OCI-LY7 (cell line): ENCODE results near the gene NOXO1. TPM values are rescaled to one million over a fixed set of nuclear protein-coding genes. Genes with fewer than 3 reads are reported as not detected.

Source experiments
- BruUV-seq: library from RNA; stranded (reverse); fragments of 400-500 nt; replicated peaks from 2 replicates; lab custom pipeline; 2021; lab: Mats Ljungman, UMichigan
- CTCF ChIA-PET: fragments of 300-600 bp; sonication (Branson Sonifier 250); formaldehyde crosslinking; loops from one replicate; lab custom pipeline; 2022; ENCODE audit warnings: antibody characterized with exemption; ENCODE audit not compliant: unreplicated experiment; lab: Charles Lee
- POLR2A ChIA-PET: fragments of 300-600 bp; sonication (Branson Sonifier 250); formaldehyde crosslinking; loops from one replicate; lab custom pipeline; 2022; ENCODE audit warnings: antibody characterized with exemption; lab: Charles Lee
- DNase-seq: peaks from one replicate; pipeline ENCODE4 v3.0.0-alpha.2; 2015; ENCODE audit warnings: low spot score
- H2AFZ ChIP-seq: fragments of 200-600 bp; sonication (generic), shearing (Covaris generic); 2 replicates; pipeline ENCODE4 v1.6.1; 2014; ENCODE audit warnings: mild to moderate bottlenecking, antibody characterized with exemption, low read length, moderate library complexity
- H3K27ac ChIP-seq: fragments of 200-600 bp; sonication (generic); 2 replicates; pipeline ENCODE4 v1.5.1; 2014; ENCODE audit warnings: mixed run types, low read depth, mild to moderate bottlenecking, moderate library complexity, low read length, inconsistent platforms; ENCODE audit not compliant: poor library complexity, severe bottlenecking
- H3K36me3 ChIP-seq: fragments of 200-600 bp; sonication (generic); 2 replicates; pipeline ENCODE4 v1.6.1; 2014; ENCODE audit warnings: mild to moderate bottlenecking, antibody characterized with exemption, low read length, moderate library complexity, mixed read lengths; ENCODE audit not compliant: insufficient read depth
- H3K4me1 ChIP-seq: fragments of 200-600 bp; sonication (generic); 2 replicates; pipeline ENCODE4 v1.5.1; 2014; ENCODE audit warnings: mild to moderate bottlenecking, low read length; ENCODE audit not compliant: insufficient read depth, poor library complexity, severe bottlenecking
- H3K4me2 ChIP-seq: fragments of 200-600 bp; sonication (generic); 2 replicates; pipeline ENCODE4 v1.6.1; 2014; ENCODE audit warnings: mild to moderate bottlenecking, low read length
- H3K4me3 ChIP-seq: fragments of 200-600 bp; sonication (generic); 2 replicates; pipeline ENCODE4 v1.5.1; 2014; ENCODE audit warnings: mild to moderate bottlenecking, low read depth, low read length; ENCODE audit not compliant: poor library complexity, severe bottlenecking
- H3K79me2 ChIP-seq: fragments of 200-600 bp; sonication (generic); 2 replicates; pipeline ENCODE4 v1.6.1; 2016; ENCODE audit warnings: low read depth, mild to moderate bottlenecking, low read length, moderate library complexity, mixed read lengths; ENCODE audit not compliant: insufficient read depth
- H3K9me2 ChIP-seq: fragments of 200-600 bp; sonication (generic); 2 replicates; pipeline ENCODE4 v1.6.1; 2016; ENCODE audit warnings: mild to moderate bottlenecking, low read length, mixed read lengths; ENCODE audit not compliant: insufficient read depth
- H3K9me3 ChIP-seq: fragments of 200-600 bp; sonication (generic); 2 replicates; pipeline ENCODE4 v1.6.1; 2014; ENCODE audit warnings: mild to moderate bottlenecking, mixed run types, low read length, mixed read lengths
- H4K20me1 ChIP-seq: fragments of 200-600 bp; sonication (generic); 2 replicates; pipeline ENCODE4 v1.6.1; 2014; ENCODE audit warnings: mild to moderate bottlenecking, antibody characterized with exemption, low read length, moderate library complexity, mixed read lengths; ENCODE audit not compliant: insufficient read depth
- EZH2phosphoT487 ChIP-seq: fragments of 200-600 bp; sonication (generic); IDR thresholded peaks from 2 replicates; pipeline ENCODE4 v1.6.1; 2018; ENCODE audit warnings: low read depth, borderline replicate concordance, mild to moderate bottlenecking, mixed run types, antibody characterized with exemption, low read length, moderate library complexity, mixed read lengths
- intact Hi-C: fragments of 100-400 bp; cut with micrococcal nuclease; formaldehyde crosslinking; loops from one replicate; pipeline ENCODE4 v1.10.0; 2022; ENCODE audit not compliant: unreplicated experiment
- total RNA-seq, 2 experiments: library from RNA; depleted of rRNA in 1 of 2; stranded (reverse); fragments of >200 nt in 1 of 2; shearing (Covaris generic) in 1 of 2; gene quantifications; 2 replicates each; pipeline ENCODE4 v1.2.3, GENCODE V29; 2014 to 2022
- TF ChIP-seq, protein P1 (sequence below): fragments of 200-600 bp; sonication (generic); conservative IDR thresholded peaks from 2 replicates; pipeline ENCODE4 v1.5.1; 2014; ENCODE audit warnings: mild to moderate bottlenecking, antibody characterized with exemption, low read length, moderate library complexity, mixed read lengths

Gene NOXO1
- total RNA-seq, 2 experiments from 2014 or later = 0.22 to 0.30 TPM

DNA sequence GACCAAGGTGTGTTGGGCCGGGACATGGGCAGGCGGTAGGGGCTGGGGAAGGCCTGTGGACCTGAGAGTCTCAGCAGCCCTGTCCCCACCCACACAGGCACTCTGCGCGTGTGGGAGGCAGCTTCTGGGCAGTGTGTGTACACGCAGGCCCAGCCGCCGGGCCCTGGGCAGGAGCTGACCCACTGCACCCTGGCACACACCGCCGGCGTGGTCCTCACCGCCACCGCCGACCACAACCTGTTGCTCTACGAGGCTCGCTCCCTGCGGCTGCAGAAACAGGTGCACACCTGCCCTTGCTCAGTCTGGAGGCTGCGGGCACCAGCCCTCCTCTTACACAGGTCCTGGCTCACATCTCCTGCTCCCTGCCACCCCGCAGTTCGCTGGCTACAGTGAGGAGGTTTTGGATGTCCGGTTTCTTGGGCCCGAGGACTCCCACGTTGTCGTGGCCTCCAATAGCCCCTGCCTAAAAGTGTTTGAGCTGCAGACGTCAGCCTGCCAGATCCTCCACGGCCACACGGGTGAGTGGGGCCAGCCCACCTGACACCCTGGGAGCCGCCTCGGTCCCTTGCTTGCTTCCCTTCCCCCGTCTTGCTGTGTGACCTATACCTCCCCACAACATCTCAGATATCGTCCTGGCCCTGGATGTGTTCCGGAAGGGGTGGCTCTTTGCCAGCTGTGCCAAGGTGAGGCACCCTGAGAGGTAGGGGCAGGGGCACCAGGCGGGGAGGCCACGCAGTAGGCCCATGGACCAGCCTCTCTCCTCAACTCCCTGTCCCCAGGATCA is 5.6 kb downstream of the NOXO1 start:
- no peak for DNase-seq
- H3K4me1 ChIP-seq = peaks cover 12% of the 10 kb centered on the region
- no peak for TF ChIP-seq EZH2phosphoT487
- TF ChIP-seq, protein P1, sequence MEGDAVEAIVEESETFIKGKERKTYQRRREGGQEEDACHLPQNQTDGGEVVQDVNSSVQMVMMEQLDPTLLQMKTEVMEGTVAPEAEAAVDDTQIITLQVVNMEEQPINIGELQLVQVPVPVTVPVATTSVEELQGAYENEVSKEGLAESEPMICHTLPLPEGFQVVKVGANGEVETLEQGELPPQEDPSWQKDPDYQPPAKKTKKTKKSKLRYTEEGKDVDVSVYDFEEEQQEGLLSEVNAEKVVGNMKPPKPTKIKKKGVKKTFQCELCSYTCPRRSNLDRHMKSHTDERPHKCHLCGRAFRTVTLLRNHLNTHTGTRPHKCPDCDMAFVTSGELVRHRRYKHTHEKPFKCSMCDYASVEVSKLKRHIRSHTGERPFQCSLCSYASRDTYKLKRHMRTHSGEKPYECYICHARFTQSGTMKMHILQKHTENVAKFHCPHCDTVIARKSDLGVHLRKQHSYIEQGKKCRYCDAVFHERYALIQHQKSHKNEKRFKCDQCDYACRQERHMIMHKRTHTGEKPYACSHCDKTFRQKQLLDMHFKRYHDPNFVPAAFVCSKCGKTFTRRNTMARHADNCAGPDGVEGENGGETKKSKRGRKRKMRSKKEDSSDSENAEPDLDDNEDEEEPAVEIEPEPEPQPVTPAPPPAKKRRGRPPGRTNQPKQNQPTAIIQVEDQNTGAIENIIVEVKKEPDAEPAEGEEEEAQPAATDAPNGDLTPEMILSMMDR = no peak
- H3K79me2 ChIP-seq = peaks cover 28% of the 10 kb centered on the region
- H4K20me1 ChIP-seq = no peaks in the 10 kb centered on the region
- no TSS peak for BruUV-seq
- intact Hi-C loops = no loop called here
- no peaks in the 10 kb centered on the region for H3K9me3 ChIP-seq
- POLR2A ChIA-PET = no interaction called here
- H3K36me3 ChIP-seq = peaks cover 54% of the 10 kb centered on the region
- CTCF ChIA-PET = no interaction called here
- no peaks in the 10 kb centered on the region for H3K9me2 ChIP-seq
- H3K4me3 ChIP-seq = no peak overlapping the region
- H2AFZ ChIP-seq = no peak overlapping the region
- H3K27ac ChIP-seq = no peak overlapping the region
- H3K4me2 ChIP-seq = no peak overlapping the region

DNA sequence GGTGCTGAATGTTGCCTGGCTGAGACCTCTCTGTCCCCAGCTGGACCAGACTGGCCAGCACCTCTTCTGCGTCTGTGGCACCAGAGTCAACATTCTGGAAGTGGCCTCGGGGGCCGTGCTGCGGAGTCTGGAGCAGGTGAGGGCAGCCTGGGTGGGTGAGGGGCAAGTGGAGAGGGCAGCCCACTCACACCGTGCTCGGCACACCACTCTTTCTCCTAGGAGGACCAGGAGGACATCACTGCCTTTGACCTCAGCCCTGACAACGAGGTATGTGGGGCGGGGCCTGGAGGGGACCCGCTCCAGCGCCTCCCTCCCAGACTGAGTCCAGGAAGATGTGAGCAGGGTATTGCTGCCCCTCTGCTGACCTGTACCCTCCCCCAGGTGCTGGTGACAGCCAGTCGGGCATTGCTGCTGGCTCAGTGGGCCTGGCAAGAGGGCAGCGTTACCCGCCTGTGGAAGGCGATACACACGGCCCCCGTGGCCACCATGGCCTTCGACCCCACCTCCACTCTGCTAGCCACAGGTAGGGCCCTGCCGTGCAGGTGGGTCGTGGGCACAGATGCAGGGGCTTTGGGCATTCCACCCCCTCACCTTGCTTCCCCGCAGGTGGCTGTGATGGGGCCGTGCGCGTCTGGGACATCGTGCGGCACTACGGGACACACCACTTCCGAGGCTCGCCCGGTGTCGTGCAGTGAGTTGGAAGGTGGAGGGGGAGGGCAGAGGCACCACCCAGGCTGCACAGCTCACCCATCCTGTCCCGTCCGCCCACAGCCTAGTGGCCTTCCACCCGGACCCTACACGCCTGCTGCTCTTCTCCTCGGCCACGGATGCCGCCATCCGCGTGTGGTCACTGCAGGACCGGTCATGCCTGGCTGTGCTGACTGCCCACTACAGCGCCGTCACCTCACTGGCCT is 6.9 kb downstream of the NOXO1 start:
- Histone ChIP-seq H3K9me3 (no peaks in the 10 kb centered on the region), H3K36me3 (peaks cover 51% of the 10 kb centered on the region), H3K4me2 (no peak overlapping the region), H3K4me1 (peaks cover 12% of the 10 kb centered on the region), H3K27ac (no peak overlapping the region), H3K4me3 (no peak overlapping the region), H3K9me2 (no peaks in the 10 kb centered on the region), H3K79me2 (peaks cover 28% of the 10 kb centered on the region), H2AFZ (no peak overlapping the region), H4K20me1 (no peaks in the 10 kb centered on the region)
- no TSS peak for BruUV-seq
- DNase-seq = no peak
- intact Hi-C loops = no loop called here
- ChIA-PET CTCF (no interaction called here), POLR2A (no interaction called here)
- no peak for TF ChIP-seq EZH2phosphoT487
- TF ChIP-seq, protein P1 = no peak
